Activated naive CD4-positive, alpha-beta T cell treated with anti-CD3 and anti-CD28 coated beads, Interleukin-2, amount 50 U/mL, for 72 hours (primary cell): ENCODE data around the gene ARHGEF3. TPM values are rescaled to one million over a fixed set of nuclear protein-coding genes. Genes with fewer than 3 reads are reported as not detected.
"Not testable (repeated sequence)": the region's sequence is repeated elsewhere in the genome, so short reads cannot be mapped to it uniquely, and the experiment has no call there.

ENCODE experiments used
- ATAC-seq, 2 donors: fragments of 150-1000 bp; cut with Tn5 transposase; 2 replicates each; pipeline ENCODE4 v1.10.0; 2021; ENCODE audit warnings: mild to moderate bottlenecking in 2 of 2, moderate library complexity in 2 of 2
- DNase-seq, 2 donors: peaks; one replicate each; pipeline ENCODE4 v3.0.0; 2021 to 2022; ENCODE audit warnings: low spot score in 2 of 2
- H3K27ac Mint-ChIP-seq, 2 donors: one replicate each; pipeline ENCODE4 v1.8.0; 2022; ENCODE audit warnings: mild to moderate bottlenecking in 2 of 2, mixed read lengths in 2 of 2
- H3K36me3 Mint-ChIP-seq, 2 donors: one replicate each; pipeline ENCODE4 v1.8.0; 2022; ENCODE audit warnings: mixed read lengths in 2 of 2
- H3K9me3 Mint-ChIP-seq, 2 donors: one replicate each; pipeline ENCODE4 v1.8.0; 2022; ENCODE audit warnings: mixed read lengths in 2 of 2
- total RNA-seq, 2 donors: library from RNA; stranded (reverse); gene quantifications; one replicate each; pipeline ENCODE4 v1.2.3, GENCODE V29; 2022

ARHGEF3 gene
- total RNA-seq, 2 donors from 2014 or later, result 35.7 to 54.0 TPM

DNA sequence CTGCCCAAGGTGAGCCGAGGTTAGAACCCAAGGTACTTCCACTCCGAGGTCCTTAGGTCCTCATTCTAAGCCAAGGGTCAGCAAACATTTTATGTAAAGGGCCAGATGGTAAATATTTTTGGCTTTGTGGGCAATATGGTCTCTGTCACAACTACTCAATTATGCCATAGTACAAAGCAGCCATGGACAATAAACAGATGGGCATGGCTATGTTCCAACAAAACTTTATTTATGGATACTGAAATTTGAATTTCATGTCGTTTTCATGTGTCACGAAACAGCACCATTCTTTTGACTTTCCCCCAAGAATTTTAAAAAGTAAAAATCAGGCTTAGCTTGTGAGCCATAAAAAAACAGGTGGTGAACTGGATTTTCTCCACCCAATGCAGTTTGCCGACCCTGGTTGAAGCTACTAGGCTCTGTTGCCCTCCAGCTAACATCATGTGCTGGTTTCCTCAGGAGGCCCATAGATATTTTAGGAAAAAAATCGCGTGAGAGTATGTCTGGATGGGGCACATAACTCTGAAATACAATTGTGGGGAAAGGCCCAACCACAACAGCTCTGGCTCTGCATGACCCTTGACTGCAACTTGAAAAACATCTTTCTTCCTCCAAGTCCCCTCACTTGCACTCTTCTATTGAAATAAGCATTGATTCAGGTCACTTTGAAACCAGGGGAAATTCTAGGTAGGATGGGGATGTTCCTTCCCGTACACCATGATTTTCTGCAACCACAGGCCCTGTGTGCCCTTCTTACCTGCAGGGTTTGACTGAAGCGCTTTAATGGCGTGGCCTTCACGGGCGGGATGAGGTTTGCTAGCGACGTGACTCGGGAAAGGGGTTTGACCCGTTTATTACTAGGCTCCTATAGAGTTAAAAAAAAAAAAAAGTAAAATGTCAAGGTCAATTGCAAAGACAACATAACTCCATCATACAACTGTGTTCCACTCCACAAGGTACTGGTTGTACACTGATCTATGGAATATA, 28.5 kb downstream of the ARHGEF3 start:
- peaks cover 17 to 40% of the 10 kb centered on the region in 2 donors for H3K36me3 Mint-ChIP-seq
- ATAC-seq (peak in 1 of 2 donors; percentile 57), DNase-seq (no peak)
- H3K9me3 Mint-ChIP-seq, result no peaks in the 10 kb centered on the region
- H3K27ac Mint-ChIP-seq, result peak overlapping the region in 1 of 2 donors; percentile 48

DNA sequence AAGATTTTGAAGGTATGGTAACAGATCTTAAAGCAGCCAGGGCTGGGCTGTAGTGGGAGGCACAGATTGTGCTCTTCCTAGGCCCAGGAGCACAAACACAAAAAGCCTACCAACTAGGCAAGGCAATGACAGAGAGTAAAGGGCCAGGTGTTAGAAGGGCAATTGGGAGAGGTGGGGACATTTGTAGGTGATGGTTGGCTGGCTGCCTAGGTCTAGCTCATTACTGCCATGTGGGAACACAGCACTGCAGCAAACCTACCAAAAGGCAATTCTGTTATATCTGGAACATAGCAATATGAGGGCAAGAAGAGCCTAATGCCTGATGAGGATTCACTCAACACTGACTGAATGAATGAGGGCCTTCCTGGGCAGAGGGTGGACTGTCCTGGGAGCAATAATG, 30.4 kb downstream of the ARHGEF3 start:
- ATAC-seq, result no peak
- H3K9me3 Mint-ChIP-seq, result no peaks in the 10 kb centered on the region
- DNase-seq, result no peak
- H3K36me3 Mint-ChIP-seq, result peaks cover 17 to 41% of the 10 kb centered on the region in 2 donors
- peak overlapping the region; percentile 7 to 57 for H3K27ac Mint-ChIP-seq

DNA sequence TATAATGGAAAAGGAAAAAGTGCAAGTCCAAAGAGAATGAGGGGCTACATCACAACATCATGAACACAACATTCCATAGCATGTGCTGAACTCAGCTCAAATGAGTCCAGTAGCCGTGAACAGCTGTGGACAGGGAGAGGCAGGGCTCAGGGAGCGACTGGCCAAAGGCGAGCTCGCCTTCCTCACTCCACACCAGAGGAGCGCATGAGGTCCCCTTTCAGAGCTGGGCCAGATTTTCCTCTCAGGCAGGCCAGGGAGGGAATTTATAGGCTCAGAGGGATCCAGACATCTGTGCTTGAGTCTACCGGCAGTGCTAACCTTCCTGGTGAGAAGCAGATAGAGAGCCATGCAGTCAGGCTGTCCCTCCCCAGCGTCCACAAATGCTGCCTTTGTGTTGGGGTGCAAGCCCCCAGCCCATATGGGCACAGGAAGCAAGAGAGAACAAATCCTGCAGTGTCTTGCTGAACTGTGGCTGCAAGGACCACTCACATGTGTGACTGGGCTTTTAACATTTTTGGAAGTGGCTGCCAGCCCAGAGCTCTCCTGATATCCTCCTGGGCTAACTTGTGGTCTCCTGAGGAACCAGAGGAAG, 32.5 kb downstream of the ARHGEF3 start:
- ATAC-seq (no peak), DNase-seq (no peak)
- peak overlapping the region in 1 of 2 donors; percentile 15 for H3K27ac Mint-ChIP-seq
- H3K36me3 Mint-ChIP-seq, result peaks cover 20 to 51% of the 10 kb centered on the region in 2 donors
- H3K9me3 Mint-ChIP-seq, result no peaks in the 10 kb centered on the region

DNA sequence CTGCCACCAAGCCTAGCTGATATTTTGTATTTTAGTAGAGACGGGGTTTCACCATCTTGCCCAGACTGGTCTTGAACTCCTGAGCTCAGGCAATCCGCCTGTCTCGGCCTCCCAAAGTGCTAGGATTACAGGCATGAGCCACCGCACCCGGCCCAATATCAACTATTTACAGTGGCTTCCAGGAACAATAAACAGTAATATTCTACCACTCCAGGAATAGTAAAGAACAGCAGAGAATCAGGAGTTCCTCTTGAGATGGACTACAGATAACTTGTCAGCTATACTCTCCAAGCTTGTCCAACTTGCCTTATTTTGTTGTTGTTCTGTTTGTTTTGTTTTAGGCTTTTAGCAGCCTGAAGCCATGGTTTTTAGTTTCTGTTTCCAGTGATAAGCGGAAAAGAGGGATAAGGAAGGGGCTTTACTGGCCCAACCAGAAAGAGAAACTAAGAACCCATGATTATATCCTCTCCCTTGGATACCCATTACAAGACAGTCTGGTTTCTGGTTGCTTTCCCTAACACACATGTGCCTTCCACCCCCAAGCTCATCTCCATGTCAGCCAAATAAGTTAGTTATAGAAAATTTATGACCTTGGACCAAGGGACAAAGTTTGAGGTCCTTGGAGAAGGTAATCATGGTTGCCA, 36.7 kb downstream of the ARHGEF3 start:
- no peak for DNase-seq
- ATAC-seq, result no peak
- peak overlapping the region; percentile 39 to 46 for H3K27ac Mint-ChIP-seq
- H3K36me3 Mint-ChIP-seq, result peaks cover 19 to 56% of the 10 kb centered on the region in 2 donors
- H3K9me3 Mint-ChIP-seq, result peaks cover 0 to 5% of the 10 kb centered on the region in 2 donors

DNA sequence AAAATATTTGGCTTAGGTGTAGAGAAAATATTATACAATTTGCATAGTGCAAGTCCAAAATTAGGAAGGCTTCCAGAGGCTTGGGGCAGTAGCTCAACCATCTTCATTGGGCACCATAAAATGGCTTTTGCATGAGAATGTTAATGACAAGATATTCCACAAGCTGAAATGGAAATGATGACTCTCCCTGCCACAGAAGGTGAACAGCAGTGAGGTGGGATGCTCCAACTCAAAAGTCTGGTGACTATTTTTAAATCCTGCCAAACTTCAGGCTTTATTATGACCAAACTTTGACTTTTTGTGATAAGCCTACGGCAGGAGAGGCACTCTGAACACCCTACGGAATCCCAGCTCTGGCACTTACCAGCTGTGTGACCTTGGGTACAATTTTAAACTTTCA, 37.6 kb downstream of the ARHGEF3 start:
- ATAC-seq, result peak in 1 of 2 donors; percentile 16
- peaks cover 19 to 62% of the 10 kb centered on the region in 2 donors for H3K36me3 Mint-ChIP-seq
- DNase-seq, result no peak
- H3K9me3 Mint-ChIP-seq, result peaks cover 0 to 5% of the 10 kb centered on the region in 2 donors
- peak overlapping the region; percentile 26 to 46 for H3K27ac Mint-ChIP-seq

DNA sequence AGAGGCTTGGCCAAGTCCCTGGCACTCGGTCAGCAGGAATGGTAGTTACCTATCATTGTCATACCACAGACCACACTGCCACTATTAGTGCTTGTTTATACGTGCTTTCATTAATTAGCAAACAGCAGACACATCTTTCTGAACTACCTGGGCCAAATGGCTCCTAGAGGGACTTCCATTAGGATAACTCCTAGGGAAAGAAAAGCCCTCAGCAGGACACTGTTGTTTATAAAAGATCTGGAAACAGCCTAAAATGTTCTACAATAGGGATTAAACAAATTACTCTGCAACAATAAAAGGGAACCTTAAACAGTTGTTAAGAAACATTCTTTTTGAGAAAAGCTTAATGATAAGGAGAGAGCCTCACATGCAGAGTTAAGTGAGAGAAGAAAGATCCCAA, 38.5 kb downstream of the ARHGEF3 start:
- no peak for DNase-seq
- H3K9me3 Mint-ChIP-seq, result peaks cover 0 to 5% of the 10 kb centered on the region in 2 donors
- H3K36me3 Mint-ChIP-seq, result peaks cover 19 to 62% of the 10 kb centered on the region in 2 donors
- no peak for ATAC-seq
- peak overlapping the region; percentile 14 to 51 for H3K27ac Mint-ChIP-seq

DNA sequence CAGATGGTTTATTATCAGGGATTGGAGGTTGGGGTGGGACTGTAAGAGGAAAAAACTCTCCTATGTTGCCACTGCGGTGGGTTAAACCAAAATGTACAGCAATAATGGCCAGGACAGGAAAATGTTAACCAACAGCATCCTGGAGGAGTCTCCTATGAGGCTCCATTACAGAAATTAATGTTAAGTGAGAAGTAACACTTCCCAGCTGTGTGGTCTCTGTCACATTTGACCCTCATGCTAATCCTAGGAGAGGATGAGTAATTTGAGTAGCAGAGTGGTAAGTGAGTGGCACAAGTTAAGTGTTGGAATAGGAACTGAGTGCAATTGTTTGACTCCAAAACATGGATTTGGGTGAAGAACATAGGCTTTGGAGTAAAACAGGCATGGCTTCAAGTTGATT, 39.0 kb downstream of the ARHGEF3 start:
- DNase-seq, result no peak
- ATAC-seq, result peak; percentile 34 to 62
- H3K9me3 Mint-ChIP-seq, result peaks cover 0 to 5% of the 10 kb centered on the region in 2 donors
- peaks cover 19 to 62% of the 10 kb centered on the region in 2 donors for H3K36me3 Mint-ChIP-seq
- H3K27ac Mint-ChIP-seq, result peak overlapping the region; percentile 51 to 72

DNA sequence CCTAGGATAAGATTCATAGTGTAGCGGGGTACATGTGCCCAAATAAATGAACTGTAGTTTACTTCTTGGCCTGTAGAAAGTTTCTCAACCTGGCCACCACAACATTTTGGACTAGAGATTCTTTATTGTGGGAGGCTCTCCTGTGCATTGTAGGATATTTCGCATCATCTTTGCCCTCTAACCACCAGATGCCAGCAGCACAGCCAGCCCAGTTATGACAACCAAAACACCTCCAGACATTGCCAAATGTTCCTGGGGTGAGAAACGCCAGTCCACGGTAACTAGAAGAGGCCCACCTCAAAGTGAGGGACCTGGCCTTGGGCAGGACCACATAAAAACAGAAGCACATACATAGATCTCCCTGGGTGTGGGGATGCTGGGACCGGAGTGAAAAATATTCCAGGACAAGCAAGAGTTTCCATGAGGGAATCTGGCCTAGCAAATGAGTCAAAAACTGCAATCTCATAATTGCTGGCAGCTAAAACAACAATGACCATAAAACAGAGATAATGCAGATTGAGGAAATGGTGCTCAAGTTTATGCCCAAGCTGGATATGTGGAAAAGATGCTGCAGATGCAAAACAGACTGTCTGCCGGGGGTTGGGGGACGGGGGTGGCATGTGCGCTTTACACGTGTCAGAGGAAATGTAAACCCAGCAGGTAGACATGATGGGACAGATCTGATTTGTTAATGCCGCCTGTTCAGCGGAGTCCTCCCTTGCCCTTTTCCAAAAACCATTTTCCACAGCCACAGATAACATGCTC, 39.7 kb downstream of the ARHGEF3 start:
- H3K27ac Mint-ChIP-seq, result peak overlapping the region; percentile 51 to 72
- peaks cover 0 to 5% of the 10 kb centered on the region in 2 donors for H3K9me3 Mint-ChIP-seq
- ATAC-seq (no peak), DNase-seq (no peak)
- peaks cover 19 to 62% of the 10 kb centered on the region in 2 donors for H3K36me3 Mint-ChIP-seq

DNA sequence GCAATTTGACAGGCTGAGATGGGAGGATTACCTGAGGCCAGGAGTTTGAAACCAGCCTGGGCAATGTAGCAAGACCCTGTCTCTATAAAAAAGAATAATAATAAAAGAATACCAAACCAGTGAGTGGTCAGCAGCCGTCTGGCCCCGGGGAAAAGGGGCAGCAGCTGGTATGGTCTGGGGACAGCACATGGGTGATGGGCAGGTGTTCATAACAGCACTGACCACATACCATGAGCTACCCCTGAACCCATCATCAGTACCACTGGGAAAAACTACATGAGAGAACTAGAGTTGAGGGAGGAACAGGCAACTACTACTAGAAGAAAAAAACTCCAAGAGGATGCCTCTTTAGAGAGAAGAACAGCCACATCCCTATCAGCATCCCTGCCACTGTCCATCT, 40.7 kb downstream of the ARHGEF3 start:
- no peak for DNase-seq
- ATAC-seq, result no peak
- Mint-ChIP-seq H3K36me3 (peaks cover 30 to 62% of the 10 kb centered on the region in 2 donors), H3K9me3 (peaks cover 0 to 5% of the 10 kb centered on the region in 2 donors), H3K27ac (peak overlapping the region in 1 of 2 donors; percentile 17)

DNA sequence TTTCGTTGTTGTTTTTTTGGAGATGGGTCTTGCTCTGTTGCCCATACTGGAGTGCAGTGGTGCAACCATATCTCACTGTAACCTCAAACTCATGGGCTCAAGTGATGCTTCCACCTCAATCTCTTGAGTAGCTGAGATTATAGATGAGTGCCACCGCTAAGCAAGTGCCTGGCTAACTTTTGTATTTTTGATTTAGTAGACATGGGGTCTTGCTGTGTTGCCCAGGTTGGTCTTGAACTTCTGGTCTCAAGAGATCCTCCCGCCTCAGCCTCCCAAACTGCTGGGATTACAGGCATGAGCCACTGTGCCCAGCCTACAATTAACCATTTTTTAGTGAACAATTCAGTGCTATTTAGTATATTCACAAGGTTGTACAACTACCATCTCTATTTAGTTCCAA, 42.2 kb downstream of the ARHGEF3 start:
- peak overlapping the region; percentile 85 to 94 for H3K27ac Mint-ChIP-seq
- peaks cover 0 to 5% of the 10 kb centered on the region in 2 donors for H3K9me3 Mint-ChIP-seq
- ATAC-seq (no peak), DNase-seq (no peak)
- H3K36me3 Mint-ChIP-seq, result peaks cover 36 to 58% of the 10 kb centered on the region in 2 donors

DNA sequence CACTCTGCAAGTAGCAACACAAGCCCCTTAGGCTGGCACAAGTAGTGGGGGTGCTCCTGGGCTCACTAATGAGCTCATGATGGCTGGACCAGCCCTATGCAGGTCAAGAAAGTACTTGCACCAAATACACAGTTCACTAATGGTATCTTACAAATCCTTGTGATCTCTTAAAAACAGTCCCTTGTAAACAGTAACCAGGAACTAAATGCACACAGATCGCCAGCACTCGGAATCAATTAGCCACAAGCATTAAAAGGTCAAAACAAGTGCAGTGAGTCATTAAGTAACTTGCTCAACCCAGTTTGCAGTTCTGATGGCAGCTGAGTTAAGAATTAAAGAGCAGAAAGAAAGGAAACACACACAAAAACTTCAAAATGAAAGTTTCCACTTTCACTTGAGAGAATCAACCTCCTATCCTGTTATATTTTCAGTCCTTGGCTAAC, 43.2 kb downstream of the ARHGEF3 start:
- ATAC-seq (peak; percentile 82 to 83), DNase-seq (peak in 1 of 2 donors; percentile 45)
- Mint-ChIP-seq H3K9me3 (peaks cover 0 to 5% of the 10 kb centered on the region in 2 donors), H3K36me3 (peaks cover 32 to 50% of the 10 kb centered on the region in 2 donors), H3K27ac (peak overlapping the region; percentile 85 to 94)

DNA sequence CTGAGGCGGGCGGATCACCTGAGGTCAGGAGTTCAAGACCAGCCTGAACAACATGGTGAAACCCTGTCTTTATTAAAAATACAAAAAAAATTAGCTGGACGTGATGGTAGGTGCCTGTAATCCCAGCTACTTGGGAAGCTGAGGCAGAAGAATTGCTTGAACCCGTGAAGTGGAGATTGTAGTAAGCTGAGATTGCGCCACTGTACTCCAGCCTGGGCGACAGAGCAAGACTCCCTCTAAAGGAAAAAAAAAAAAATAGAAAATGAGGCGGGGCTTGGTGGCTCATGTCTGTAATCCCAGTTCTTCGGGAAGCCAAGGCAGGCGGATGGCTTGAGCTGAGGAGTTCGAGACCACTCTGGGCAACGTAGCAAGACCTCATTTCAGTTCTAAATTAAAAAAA, 43.7 kb downstream of the ARHGEF3 start:
- Mint-ChIP-seq H3K36me3 (peaks cover 29 to 51% of the 10 kb centered on the region in 2 donors), H3K27ac (peak overlapping the region in 1 of 2 donors; percentile 85)

DNA sequence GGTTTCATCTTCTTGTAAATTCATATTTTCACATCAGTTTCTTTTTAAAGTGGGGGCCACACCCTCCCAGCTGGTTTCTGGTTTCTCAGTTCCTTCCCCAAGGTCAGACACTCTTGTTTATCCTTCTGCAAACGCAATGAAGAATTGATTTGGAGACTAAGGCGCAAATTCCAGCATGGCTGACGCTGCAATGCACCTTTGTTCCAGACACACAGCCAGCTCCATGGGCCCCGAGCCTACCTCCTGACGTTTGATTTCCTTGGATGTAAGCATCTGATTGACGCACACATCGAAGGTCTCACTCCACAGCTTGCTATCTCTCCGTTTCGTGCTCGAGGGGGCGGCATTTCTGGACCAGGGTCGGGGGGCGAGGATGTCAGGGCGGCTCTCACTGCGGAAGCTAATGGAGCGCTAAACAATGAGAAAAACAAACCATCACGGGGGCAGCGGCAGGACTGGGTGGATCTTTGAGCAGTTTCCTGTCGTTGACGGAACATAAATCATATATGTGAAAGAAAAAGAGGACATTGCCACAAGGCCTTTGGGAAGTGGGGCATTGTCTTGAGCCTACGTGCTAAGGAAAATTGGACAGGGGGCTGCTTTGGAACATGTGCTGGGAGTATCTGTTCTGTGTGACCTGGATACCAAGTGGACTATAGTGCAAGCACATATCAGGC, 46.9 kb downstream of the ARHGEF3 start:
- DNase-seq (no peak), ATAC-seq (no peak)
- Mint-ChIP-seq H3K36me3 (peaks cover 26 to 52% of the 10 kb centered on the region in 2 donors), H3K9me3 (peaks cover 0 to 3% of the 10 kb centered on the region in 2 donors), H3K27ac (peak overlapping the region; percentile 78 to 93)

More for the DNA sequence above, 43.7 kb downstream of the ARHGEF3 start:
- ATAC-seq, DNase-seq, H3K9me3 Mint-ChIP-seq: not testable (repeated sequence)

DNA sequence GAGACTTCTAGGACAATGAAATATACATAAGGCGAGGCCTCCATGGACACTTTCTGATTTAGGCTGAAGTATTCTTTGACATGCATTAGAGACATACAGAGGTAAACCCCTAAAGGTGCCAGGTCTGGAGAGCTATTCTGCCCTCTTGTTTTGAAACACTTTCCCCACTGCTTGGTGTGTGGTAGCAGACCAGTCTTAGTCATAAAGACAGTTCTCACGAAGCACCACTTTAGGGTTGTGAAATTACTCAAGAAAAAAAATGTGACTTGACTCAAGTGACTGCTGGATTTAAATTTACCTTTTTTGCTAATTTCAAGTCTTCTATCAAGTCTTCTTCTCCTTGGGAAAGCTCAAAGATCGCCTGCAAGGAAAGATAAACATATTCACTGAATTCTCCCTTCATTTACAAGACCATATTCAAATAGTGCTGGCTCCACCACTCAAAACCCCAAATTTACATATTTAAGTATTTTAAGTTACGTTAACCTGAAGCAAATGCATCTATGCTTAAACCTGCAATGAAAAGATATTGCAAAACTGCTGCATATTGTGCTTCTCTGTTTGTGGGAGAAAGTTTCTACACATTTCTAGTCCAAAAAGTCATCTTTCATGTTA, 48.4 kb downstream of the ARHGEF3 start:
- Mint-ChIP-seq H3K9me3 (peaks cover 0 to 11% of the 10 kb centered on the region in 2 donors), H3K36me3 (peaks cover 41 to 63% of the 10 kb centered on the region in 2 donors), H3K27ac (peak overlapping the region; percentile 78 to 86)
- ATAC-seq (peak; percentile 99), DNase-seq (peak in 1 of 2 donors; percentile 56)
